HG02870 (cell line): ENCODE data around the gene SYCE1L.
A peak's percentile ranks its signal among the peaks of the same experiment; 100 is the strongest.
"Not testable (repeated sequence)": the region's sequence is repeated elsewhere in the genome, so short reads cannot be mapped to it uniquely, and the experiment has no call there.

Source experiments
- ATAC-seq: cut with Tn5 transposase; IDR thresholded peaks from one replicate; pipeline ENCODE4 v1.9.1; 2021; ENCODE audit warnings: mild to moderate bottlenecking, moderate library complexity; ENCODE audit not compliant: unreplicated experiment

SYCE1L gene

DNA sequence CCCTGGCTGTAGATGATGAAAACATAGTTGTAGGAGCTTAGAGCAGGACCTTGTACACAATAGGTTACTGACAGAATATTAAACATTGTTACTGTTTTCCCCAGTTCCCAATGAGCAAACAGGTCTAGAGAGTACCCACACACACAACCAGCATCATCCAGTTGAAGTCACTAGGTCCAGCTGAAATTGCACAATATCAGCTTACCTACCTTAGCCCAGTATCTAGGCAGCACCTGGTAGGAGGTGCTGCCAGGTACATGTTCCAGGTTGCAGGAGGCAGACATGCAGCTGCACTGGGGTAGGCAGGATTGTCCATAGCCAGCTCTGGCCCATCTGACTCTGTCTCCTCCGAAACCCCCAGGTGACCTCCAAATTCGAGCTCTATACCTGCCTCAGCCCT is 1.5 kb upstream of the SYCE1L start:
- no peak for ATAC-seq

GRCh38 chr16:77206533-77206932 is 7.3 kb downstream of the SYCE1L start:
- no peak for ATAC-seq

DNA sequence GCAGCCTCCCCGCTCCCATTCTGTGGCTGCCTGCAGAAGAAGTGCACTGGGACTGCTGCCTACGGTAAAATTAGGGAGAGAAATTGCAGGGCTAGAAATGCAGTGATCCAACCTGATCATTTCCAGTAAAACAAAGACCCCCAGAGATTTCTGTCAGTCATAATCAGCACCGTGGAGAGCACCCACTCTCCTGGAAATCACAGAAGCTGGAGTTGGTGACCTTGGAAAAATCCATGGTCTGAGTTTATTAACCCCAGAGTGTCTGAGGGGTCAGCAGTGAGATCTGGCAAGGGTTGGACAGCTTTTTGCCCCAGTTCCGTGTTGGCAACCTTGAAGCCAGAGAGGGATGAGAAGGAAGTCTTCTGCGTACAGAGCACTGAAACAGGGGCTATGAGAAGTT is 7.8 kb downstream of the SYCE1L start:
- no peak for ATAC-seq

- ATAC-seq: no peak
Measured at GRCh38 chr16:77208382-77208781, 9.2 kb downstream of the SYCE1L start.

- peak; percentile 52 for ATAC-seq
Measured at GRCh38 chr16:77211880-77212740, 12.9 kb downstream of the SYCE1L start.

DNA sequence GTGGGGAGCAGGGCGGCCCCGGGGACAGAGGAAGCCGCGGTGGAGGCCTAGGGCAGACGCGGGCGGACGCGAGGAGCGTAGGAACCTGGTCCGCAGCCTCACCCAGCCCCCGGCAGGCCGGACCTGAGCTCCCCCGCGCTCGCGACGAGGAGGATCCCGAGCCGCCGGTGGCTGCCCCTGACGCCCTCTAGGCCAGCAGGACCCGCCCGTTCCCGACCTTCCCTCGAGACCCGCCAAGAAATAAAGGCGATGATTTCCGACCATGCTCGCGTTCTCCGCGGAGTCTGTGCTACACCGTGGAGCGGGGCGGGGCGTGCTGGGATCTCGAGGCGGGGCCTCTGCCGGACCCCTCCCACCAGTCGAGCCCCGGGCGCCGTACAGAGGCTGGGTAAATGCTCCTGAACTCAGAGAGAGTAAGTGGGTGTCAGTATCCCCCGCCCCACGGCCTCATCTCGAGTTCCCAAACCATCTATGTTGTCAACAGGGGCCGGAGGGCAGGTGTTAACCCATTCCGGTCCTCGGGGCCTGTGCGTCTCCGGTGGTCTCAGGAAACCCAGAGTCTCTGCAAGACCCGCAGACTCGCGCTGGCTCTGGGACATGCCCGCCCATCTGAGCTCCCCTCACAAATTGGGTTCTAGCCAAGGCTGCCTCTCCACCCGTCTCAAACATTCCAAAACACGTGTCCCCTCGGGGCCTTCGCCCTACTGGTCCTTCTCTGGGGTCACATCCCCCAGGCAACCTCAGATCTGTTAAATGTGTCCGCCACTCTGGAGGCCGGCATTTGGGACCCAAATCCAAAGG is 13.7 kb downstream of the SYCE1L start:
- ATAC-seq: peak; percentile 80

- no peak for ATAC-seq
Measured at GRCh38 chr16:77213542-77214106, 14.4 kb downstream of the SYCE1L start.

GRCh38 chr16:77214411-77215138 is 15.4 kb downstream of the SYCE1L start:
- ATAC-seq: no peak

- no peak for ATAC-seq
Measured at GRCh38 chr16:77219437-77219836, 20.2 kb downstream of the SYCE1L start.

DNA sequence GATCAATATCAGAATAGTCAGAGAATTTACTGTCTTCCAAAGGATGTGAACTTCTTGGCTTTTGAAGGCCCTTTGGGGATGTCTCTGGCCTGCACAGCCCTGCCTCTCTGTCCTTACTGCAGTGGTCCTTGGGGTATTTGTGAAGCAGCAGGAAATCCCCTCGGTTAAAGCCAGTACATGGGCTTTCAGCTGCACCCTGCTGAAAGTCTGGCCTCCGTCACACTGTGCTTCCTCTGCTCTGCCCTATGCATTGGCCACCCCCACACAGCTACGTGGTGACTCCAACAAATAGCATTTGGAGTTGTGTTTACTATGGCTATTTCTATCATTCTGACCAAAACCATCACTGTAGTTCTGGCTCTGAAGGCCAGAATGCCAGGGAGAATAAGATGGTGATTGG is 21.2 kb downstream of the SYCE1L start:
- peak; percentile 94 for ATAC-seq

DNA sequence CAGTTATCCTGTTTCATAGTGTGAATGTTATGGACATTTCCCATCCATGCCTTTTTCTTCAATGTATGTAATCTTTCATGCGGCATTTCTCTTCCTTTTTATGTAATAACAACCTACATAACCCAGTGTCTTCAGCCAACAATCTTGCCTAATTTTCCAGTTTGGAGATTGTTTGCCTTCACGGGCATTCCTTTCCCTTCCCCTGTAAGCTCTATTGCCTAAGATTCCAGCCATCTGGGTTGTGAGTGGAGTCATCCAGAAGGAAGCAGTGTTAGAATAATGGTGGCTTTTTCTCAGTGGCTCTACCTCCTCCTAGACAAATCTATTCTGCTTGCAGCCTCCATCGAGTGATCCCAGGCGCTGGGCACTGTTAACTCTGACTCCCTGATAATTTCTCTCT is 22.3 kb downstream of the SYCE1L start:
- no peak for ATAC-seq

GRCh38 chr16:77223184-77223583 is 24.0 kb downstream of the SYCE1L start:
- no peak for ATAC-seq

DNA sequence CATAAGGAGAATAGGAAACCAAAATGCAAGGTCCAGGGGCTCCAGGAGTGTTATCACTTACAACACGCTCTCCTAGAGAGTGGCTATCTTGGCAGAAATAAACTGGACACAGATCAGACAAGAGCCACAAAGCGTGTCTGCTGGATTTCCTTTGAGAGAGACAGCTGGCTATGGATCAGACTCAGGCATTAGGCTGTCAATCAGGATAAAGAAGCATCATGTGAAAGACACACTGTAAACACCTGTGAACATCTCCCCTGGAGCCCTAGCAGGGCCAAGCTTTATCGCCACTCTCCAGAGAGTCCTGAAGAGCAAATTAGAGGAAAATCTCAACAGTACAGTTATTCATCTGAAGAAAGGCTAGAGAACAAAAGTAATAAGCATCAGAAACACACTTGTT is 26.0 kb downstream of the SYCE1L start:
- ATAC-seq: no peak

DNA sequence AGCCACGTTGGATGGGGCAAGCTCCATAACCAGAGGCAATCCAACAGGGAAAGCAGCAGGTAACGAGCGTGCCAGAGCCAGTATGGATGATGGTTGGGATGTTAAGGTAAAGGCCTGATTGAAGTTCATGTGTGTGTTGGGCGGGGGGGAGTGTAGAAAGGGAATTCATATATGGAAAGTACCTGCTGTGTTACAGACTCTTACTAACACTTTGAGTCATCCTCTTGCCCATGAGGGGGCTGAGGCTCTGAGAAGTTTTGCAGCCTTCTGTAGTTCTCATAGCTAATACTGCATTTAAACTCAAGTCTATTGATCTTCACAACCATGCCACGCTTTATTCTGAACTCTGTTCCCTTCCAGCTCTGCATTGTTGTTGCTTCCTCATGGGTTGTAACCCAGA is 28.5 kb downstream of the SYCE1L start:
- ATAC-seq: peak; percentile 91

GRCh38 chr16:77231047-77231446 is 31.8 kb downstream of the SYCE1L start:
- no peak for ATAC-seq

DNA sequence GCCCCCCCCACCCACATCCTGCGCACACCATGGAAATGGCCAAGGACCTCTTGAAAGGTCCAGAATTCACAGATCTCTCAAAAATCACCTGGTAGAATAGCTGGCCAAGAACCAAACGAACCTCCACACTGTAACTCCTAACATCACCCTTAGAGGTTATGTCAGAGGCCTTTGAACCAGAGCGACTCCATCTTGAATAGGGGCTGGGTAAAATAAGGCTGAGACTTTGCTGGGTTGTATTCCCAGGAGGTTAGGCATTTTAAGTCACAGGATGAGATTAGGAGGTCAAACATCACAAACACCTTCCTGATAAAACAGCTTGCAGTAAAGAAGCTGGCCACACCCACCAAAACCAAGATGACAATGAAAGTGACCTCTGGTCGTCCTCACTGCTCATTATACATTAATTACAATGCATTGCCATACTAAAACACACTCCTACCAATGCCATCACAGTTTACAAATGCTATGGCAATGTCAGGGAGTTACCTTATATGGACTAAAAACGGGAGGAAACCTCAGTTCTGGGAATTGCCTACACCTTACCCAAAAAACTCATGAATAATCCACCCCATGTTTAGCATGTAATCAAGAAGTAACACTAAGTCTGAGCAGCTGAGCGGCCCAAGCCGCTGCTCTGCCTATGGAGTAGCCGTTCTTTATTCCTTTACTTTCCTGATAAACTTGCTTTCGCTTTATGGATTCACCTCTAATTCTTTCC is 34.8 kb downstream of the SYCE1L start:
- ATAC-seq: no peak

GRCh38 chr16:77234611-77235010 is 35.4 kb downstream of the SYCE1L start:
- no peak for ATAC-seq

GRCh38 chr16:77236063-77236511 is 36.9 kb downstream of the SYCE1L start:
- ATAC-seq: peak; percentile 96

DNA sequence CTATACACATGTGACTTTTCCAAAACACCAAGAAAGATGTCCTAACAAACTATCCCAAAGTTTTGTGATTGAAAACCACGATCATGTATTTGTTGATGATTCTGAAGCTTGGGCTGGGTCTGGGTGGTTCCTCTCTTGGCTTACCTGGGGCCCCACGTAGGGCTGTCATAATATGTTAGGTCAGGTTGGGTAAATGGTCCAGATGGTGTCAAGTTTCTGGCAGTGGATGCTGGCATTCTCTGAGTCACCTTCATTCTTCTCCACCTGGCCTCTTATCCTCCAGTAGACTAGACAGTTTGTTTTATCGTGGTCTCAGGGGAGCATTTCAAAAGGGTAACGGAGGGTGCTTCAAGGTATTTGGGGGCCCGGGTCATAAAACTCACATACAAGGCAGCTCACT is 39.4 kb downstream of the SYCE1L start:
- no peak for ATAC-seq

- ATAC-seq: not testable (repeated sequence)
Measured at GRCh38 chr16:77242471-77242870, 43.3 kb downstream of the SYCE1L start.
